HCT116 (cell line): Measurements from ENCODE around the gene RWDD2A. TPM values are rescaled to one million over a fixed set of nuclear protein-coding genes. Genes with fewer than 3 reads are reported as not detected.

Experiments
- ATAC-seq: fragments of 200-7000 bp; cut with Tn5 transposase; 2 replicates; pipeline ENCODE4 v1.9.1; 2020; ENCODE audit warnings: mild to moderate bottlenecking, moderate library complexity
- BruUV-seq: library from RNA; stranded (reverse); fragments of 400-500 nt; replicated peaks from 2 replicates; lab custom pipeline; 2021; lab: Mats Ljungman, UMichigan
- CTCF ChIA-PET: fragments of 300-600 bp; sonication (Branson Sonifier 250); formaldehyde crosslinking; loops from one replicate; lab custom pipeline; 2021; ENCODE audit warnings: antibody characterized with exemption; lab: Charles Lee
- POLR2A ChIA-PET: fragments of 300-600, 350-600 bp; sonication (Branson Sonifier 250); formaldehyde crosslinking; loops from one replicate; lab custom pipeline; 2021; ENCODE audit warnings: antibody characterized with exemption; lab: Charles Lee
- RAD21 ChIA-PET, 2 experiments: fragments of 300-600 bp; sonication (Branson Sonifier 250); formaldehyde crosslinking; loops; one replicate each; lab custom pipeline; 2023; ENCODE audit warnings: low total read pairs in 2 of 2; ENCODE audit not compliant: uncharacterized antibody in 2 of 2, unreplicated experiment in 2 of 2, low non-redundant PET in 1 of 2; lab: Charles Lee
- DNase-seq: peaks from one replicate; pipeline ENCODE4 v3.0.0-alpha.2; 2010; ENCODE audit warnings: low read depth, low spot score
- H2AFZ ChIP-seq: fragments of 200-600 bp; shearing (Covaris generic), sonication (generic); 2 replicates; pipeline ENCODE4 v1.6.1; 2017; ENCODE audit warnings: low read depth, mixed run types, mixed read lengths, antibody characterized with exemption, low read length; ENCODE audit not compliant: poor library complexity, severe bottlenecking
- H3K27ac ChIP-seq: 2 replicates; pipeline ENCODE4 v1.5.1; 2012; ENCODE audit warnings: low read depth, low read length
- H3K27me3 ChIP-seq: fragments of 200-600 bp; sonication (generic); 2 replicates; pipeline ENCODE4 v1.6.1; 2016; ENCODE audit warnings: mixed run types, low read length, mixed read lengths; ENCODE audit not compliant: insufficient read depth
- H3K36me3 ChIP-seq, 2 experiments: fragments of 200-500 bp in 1 of 2; fragments of 200-600 bp in 1 of 2; sonication (Bioruptor generic) in 1 of 2; sonication (generic) in 1 of 2; 2 replicates each; pipeline versions ENCODE4 v1.5.1 to v1.6.1; 2014 to 2016; ENCODE audit warnings: low read length in 2 of 2, inconsistent platforms in 1 of 2, mixed read lengths in 1 of 2, mixed run types in 1 of 2; ENCODE audit not compliant: insufficient read depth in 2 of 2, control insufficient read depth in 1 of 2
- H3K4me1 ChIP-seq, 2 experiments: fragments of 200-600 bp in 1 of 2; sonication (generic) in 1 of 2; 2 replicates each; pipeline versions ENCODE4 v1.5.1 to v1.6.1; 2012 to 2017; ENCODE audit warnings: low read length in 2 of 2, inconsistent platforms in 1 of 2, mild to moderate bottlenecking in 1 of 2, mixed read lengths in 1 of 2, mixed run types in 1 of 2, moderate library complexity in 1 of 2; ENCODE audit not compliant: insufficient read depth in 2 of 2, control insufficient read depth in 1 of 2
- H3K4me2 ChIP-seq: fragments of 200-600 bp; sonication (generic); 2 replicates; pipeline ENCODE4 v1.6.1; 2017; ENCODE audit warnings: mixed run types, low read length, mixed read lengths
- H3K4me3 ChIP-seq, 2 experiments: fragments of 200-600 bp in 1 of 2; sonication (generic) in 1 of 2; replicated peaks in 1 of 2; 2 replicates each; pipeline ENCODE4 v1.5.1; 2011 to 2016; ENCODE audit warnings: low read length in 2 of 2, control low read depth in 1 of 2, low read depth in 1 of 2, mild to moderate bottlenecking in 1 of 2, mixed read lengths in 1 of 2, mixed run types in 1 of 2
- H3K79me2 ChIP-seq: fragments of 200-600 bp; sonication (generic); 2 replicates; pipeline ENCODE4 v1.6.1; 2017; ENCODE audit warnings: mild to moderate bottlenecking, mixed run types, low read length, moderate library complexity, mixed read lengths; ENCODE audit not compliant: insufficient read depth
- H3K9ac ChIP-seq: fragments of 200-600 bp; sonication (generic); 2 replicates; pipeline ENCODE4 v1.6.1; 2016; ENCODE audit warnings: low read length, mixed read lengths
- H3K9me2 ChIP-seq: fragments of 200-600 bp; sonication (generic), shearing (Covaris generic); 2 replicates; pipeline ENCODE4 v1.6.1; 2017; ENCODE audit warnings: mixed run types, mild to moderate bottlenecking, moderate library complexity; ENCODE audit not compliant: insufficient read depth
- H3K9me3 ChIP-seq, 2 experiments: fragments of 200-500 bp in 1 of 2; fragments of 200-600 bp in 1 of 2; sonication (Bioruptor generic) in 1 of 2; sonication (generic) in 1 of 2; 2 replicates each; pipeline ENCODE4 v1.6.1; 2014 to 2017; ENCODE audit warnings: low read length in 2 of 2, mixed read lengths in 2 of 2, inconsistent platforms in 1 of 2, low read depth in 1 of 2, mild to moderate bottlenecking in 1 of 2, mixed run types in 1 of 2, moderate library complexity in 1 of 2; ENCODE audit not compliant: control insufficient read depth in 1 of 2, insufficient read depth in 1 of 2
- H4K20me1 ChIP-seq: fragments of 200-600 bp; sonication (generic), shearing (Covaris generic); 2 replicates; pipeline ENCODE4 v1.6.1; 2017; ENCODE audit warnings: mixed run types, mild to moderate bottlenecking, moderate library complexity; ENCODE audit not compliant: insufficient read depth
- CBX3 ChIP-seq: IDR thresholded peaks from 2 replicates; pipeline ENCODE4 v1.6.1; 2012; ENCODE audit warnings: low read depth
- CEBPB ChIP-seq: IDR thresholded peaks from 2 replicates; pipeline ENCODE4 v1.6.1; 2012; ENCODE audit warnings: low read depth
- ELF1 ChIP-seq: IDR thresholded peaks from 2 replicates; pipeline ENCODE4 v1.6.1; 2012; ENCODE audit warnings: low read depth, borderline replicate concordance
- EZH2 ChIP-seq: fragments of 200-600 bp; sonication (generic); IDR thresholded peaks from 2 replicates; pipeline ENCODE4 v1.6.1; 2017; ENCODE audit warnings: antibody characterized with exemption, mixed run types
- JUND ChIP-seq: IDR thresholded peaks from 2 replicates; pipeline ENCODE4 v1.6.1; 2012
- MAX ChIP-seq: IDR thresholded peaks from 2 replicates; pipeline ENCODE4 v1.6.1; 2012
- POLR2A ChIP-seq: IDR thresholded peaks from 2 replicates; pipeline ENCODE4 v1.7.0; 2011; ENCODE audit warnings: borderline replicate concordance; ENCODE audit not compliant: insufficient read depth, insufficient read length; ENCODE audit errors: extremely low read depth
- POLR2AphosphoS5 ChIP-seq: IDR thresholded peaks from 2 replicates; pipeline ENCODE4 v1.6.1; 2011; ENCODE audit warnings: mild to moderate bottlenecking, low read depth, low read length, moderate library complexity
- SIN3A ChIP-seq: IDR thresholded peaks from 2 replicates; pipeline ENCODE4 v1.6.1; 2012; ENCODE audit warnings: low read depth
- SP1 ChIP-seq: IDR thresholded peaks from 2 replicates; pipeline ENCODE4 v1.6.1; 2012; ENCODE audit warnings: low read depth
- TCF7L2 ChIP-seq: IDR thresholded peaks from 2 replicates; pipeline ENCODE4 v1.7.0; 2011; ENCODE audit warnings: borderline replicate concordance, inconsistent platforms; ENCODE audit not compliant: insufficient read depth, insufficient read length; ENCODE audit errors: extremely low read depth
- YY1 ChIP-seq: IDR thresholded peaks from 2 replicates; pipeline ENCODE4 v1.6.1; 2011; ENCODE audit warnings: low read length, low read depth, moderate library complexity, mild to moderate bottlenecking; ENCODE audit not compliant: insufficient replicate concordance; ENCODE audit errors: extremely low read depth
- ZFX ChIP-seq: fragments of 450-650 bp; IDR thresholded peaks from 2 replicates; pipeline ENCODE4 v1.6.1; 2017
- ZNF274 ChIP-seq: fragments of 200-500 bp; sonication (Bioruptor generic); IDR thresholded peaks from 2 replicates; pipeline ENCODE4 v1.6.1; 2014; ENCODE audit warnings: mild to moderate bottlenecking, low read depth, low read length, inconsistent platforms
- intact Hi-C: fragments of 100-400 bp; cut with micrococcal nuclease; formaldehyde crosslinking; loops from 2 replicates; pipeline ENCODE4 v1.10.0; 2022
- total RNA-seq: library from RNA; stranded (reverse); gene quantifications from one replicate; pipeline ENCODE4 v1.2.1, GENCODE V29; 2021; ENCODE audit not compliant: unreplicated experiment
- TF ChIP-seq, protein P1 (sequence below): IDR thresholded peaks from 2 replicates; pipeline ENCODE4 v1.6.1; 2012; ENCODE audit warnings: low read depth
- TF ChIP-seq, protein P2 (sequence below): IDR thresholded peaks from 2 replicates; pipeline ENCODE4 v1.6.1; 2011; ENCODE audit warnings: mild to moderate bottlenecking, low read length, moderate library complexity; ENCODE audit not compliant: insufficient replicate concordance; ENCODE audit errors: extremely low read depth

Gene RWDD2A
- total RNA-seq, 1 experiment from 2014 or later, result 3.6 TPM

- intact Hi-C loops, result no loop called here
- H2AFZ ChIP-seq, result no peak overlapping the region
- ATAC-seq, result no peak
- ChIA-PET CTCF (no interaction called here), POLR2A (no interaction called here)
- no peaks in the 10 kb centered on the region for H4K20me1 ChIP-seq
- no peak overlapping the region for H3K9ac ChIP-seq
- no peak for DNase-seq
- H3K27ac ChIP-seq, result no peak overlapping the region
- H3K4me3 ChIP-seq, result no peak overlapping the region
- H3K27me3 ChIP-seq, result no peaks in the 10 kb centered on the region
- no peak overlapping the region for H3K4me2 ChIP-seq
- no peak for TF ChIP-seq SIN3A
- no peak for TF ChIP-seq CEBPB
- no peak for TF ChIP-seq POLR2A
- TF ChIP-seq ZFX, result no peak
- TF ChIP-seq, protein P1, sequence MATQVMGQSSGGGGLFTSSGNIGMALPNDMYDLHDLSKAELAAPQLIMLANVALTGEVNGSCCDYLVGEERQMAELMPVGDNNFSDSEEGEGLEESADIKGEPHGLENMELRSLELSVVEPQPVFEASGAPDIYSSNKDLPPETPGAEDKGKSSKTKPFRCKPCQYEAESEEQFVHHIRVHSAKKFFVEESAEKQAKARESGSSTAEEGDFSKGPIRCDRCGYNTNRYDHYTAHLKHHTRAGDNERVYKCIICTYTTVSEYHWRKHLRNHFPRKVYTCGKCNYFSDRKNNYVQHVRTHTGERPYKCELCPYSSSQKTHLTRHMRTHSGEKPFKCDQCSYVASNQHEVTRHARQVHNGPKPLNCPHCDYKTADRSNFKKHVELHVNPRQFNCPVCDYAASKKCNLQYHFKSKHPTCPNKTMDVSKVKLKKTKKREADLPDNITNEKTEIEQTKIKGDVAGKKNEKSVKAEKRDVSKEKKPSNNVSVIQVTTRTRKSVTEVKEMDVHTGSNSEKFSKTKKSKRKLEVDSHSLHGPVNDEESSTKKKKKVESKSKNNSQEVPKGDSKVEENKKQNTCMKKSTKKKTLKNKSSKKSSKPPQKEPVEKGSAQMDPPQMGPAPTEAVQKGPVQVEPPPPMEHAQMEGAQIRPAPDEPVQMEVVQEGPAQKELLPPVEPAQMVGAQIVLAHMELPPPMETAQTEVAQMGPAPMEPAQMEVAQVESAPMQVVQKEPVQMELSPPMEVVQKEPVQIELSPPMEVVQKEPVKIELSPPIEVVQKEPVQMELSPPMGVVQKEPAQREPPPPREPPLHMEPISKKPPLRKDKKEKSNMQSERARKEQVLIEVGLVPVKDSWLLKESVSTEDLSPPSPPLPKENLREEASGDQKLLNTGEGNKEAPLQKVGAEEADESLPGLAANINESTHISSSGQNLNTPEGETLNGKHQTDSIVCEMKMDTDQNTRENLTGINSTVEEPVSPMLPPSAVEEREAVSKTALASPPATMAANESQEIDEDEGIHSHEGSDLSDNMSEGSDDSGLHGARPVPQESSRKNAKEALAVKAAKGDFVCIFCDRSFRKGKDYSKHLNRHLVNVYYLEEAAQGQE, result no peak
- TF ChIP-seq TCF7L2, result no peak
- TF ChIP-seq EZH2, result no peak
- TF ChIP-seq SP1, result no peak
- TF ChIP-seq POLR2AphosphoS5, result no peak
- no peak for TF ChIP-seq ELF1
- TF ChIP-seq MAX, result no peak
- TF ChIP-seq JUND, result no peak
- no peak for TF ChIP-seq ZNF274
- no peak for TF ChIP-seq YY1
- TF ChIP-seq, protein P2, sequence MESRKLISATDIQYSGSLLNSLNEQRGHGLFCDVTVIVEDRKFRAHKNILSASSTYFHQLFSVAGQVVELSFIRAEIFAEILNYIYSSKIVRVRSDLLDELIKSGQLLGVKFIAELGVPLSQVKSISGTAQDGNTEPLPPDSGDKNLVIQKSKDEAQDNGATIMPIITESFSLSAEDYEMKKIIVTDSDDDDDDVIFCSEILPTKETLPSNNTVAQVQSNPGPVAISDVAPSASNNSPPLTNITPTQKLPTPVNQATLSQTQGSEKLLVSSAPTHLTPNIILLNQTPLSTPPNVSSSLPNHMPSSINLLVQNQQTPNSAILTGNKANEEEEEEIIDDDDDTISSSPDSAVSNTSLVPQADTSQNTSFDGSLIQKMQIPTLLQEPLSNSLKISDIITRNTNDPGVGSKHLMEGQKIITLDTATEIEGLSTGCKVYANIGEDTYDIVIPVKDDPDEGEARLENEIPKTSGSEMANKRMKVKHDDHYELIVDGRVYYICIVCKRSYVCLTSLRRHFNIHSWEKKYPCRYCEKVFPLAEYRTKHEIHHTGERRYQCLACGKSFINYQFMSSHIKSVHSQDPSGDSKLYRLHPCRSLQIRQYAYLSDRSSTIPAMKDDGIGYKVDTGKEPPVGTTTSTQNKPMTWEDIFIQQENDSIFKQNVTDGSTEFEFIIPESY, result no peak
- TF ChIP-seq CBX3, result no peak
- TF ChIP-seq, all 23 proteins: peak for 0
- H3K36me3 ChIP-seq, result no peaks in the 10 kb centered on the region
- H3K79me2 ChIP-seq, result no peaks in the 10 kb centered on the region
- no peaks in the 10 kb centered on the region for H3K4me1 ChIP-seq
- H3K9me3 ChIP-seq, result no peaks in the 10 kb centered on the region
- BruUV-seq, result no TSS peak
- RAD21 ChIA-PET, result no interaction called here
- H3K9me2 ChIP-seq, result no peaks in the 10 kb centered on the region
Measured at GRCh38 chr6:83160167-83160566, 33.0 kb upstream of the RWDD2A start.
